Stimulated activated CD4-positive, alpha-beta T cell treated with anti-CD3 and anti-CD28 coated beads, Interleukin-15, amount 100 ng/mL, for 48 hours (primary cell): ENCODE measurements around the gene TAS1R1.

Source experiments
- DNase-seq, 2 donors: peaks; one replicate each; pipeline ENCODE4 v3.0.0-alpha.2; 2020; ENCODE audit warnings: low read depth in 2 of 2

Gene TAS1R1

GRCh38 chr1:6603915-6604558 is 48.9 kb downstream of the TAS1R1 start:
- no peak for DNase-seq

GRCh38 chr1:6612641-6613360 is 57.7 kb downstream of the TAS1R1 start:
- no peak for DNase-seq

GRCh38 chr1:6613361-6614018 is 58.4 kb downstream of the TAS1R1 start, which contains the start of gene PHF13:
TSS of gene PHF13 (plus strand) at chr1:6613731. CDS start at chr1:6614067, 336 bp downstream.
- DNase-seq = peak; percentile 99 to 100

GRCh38 chr1:6614019-6614928 is 59.2 kb downstream of the TAS1R1 start:
- peak; percentile 25 to 44 for DNase-seq

- no peak for DNase-seq
Measured at GRCh38 chr1:6614929-6615785, 60.0 kb downstream of the TAS1R1 start.

- no peak for DNase-seq
Measured at GRCh38 chr1:6619045-6619444, 63.9 kb downstream of the TAS1R1 start.

- DNase-seq = no peak
Measured at GRCh38 chr1:6621429-6622391, 66.6 kb downstream of the TAS1R1 start.

- DNase-seq = no peak
Measured at GRCh38 chr1:6622396-6623152, 67.5 kb downstream of the TAS1R1 start.

- no peak for DNase-seq
Measured at GRCh38 chr1:6623269-6623965, 68.3 kb downstream of the TAS1R1 start.

GRCh38 chr1:6624710-6625583 is 69.8 kb downstream of the TAS1R1 start, which contains the start of gene THAP3:
TSS of gene THAP3 (plus strand) at chr1:6624868. CDS start at chr1:6625219, 351 bp downstream.
- peak; percentile 77 to 85 for DNase-seq

- DNase-seq = no peak
Measured at GRCh38 chr1:6625584-6626149, 70.6 kb downstream of the TAS1R1 start.

GRCh38 chr1:6627031-6627430 is 71.9 kb downstream of the TAS1R1 start:
- DNase-seq = no peak

- no peak for DNase-seq
Measured at GRCh38 chr1:6627841-6628545, 72.9 kb downstream of the TAS1R1 start.

- no peak for DNase-seq
Measured at GRCh38 chr1:6628971-6629479, 73.9 kb downstream of the TAS1R1 start.
